AG09319 (cell line): ENCODE measurements around the gene ABCD1.
"Not testable (repeated sequence)": the region's sequence is repeated elsewhere in the genome, so short reads cannot be mapped to it uniquely, and the experiment has no call there.

Experiments
- DNase-seq: peaks from one replicate; pipeline ENCODE4 v3.0.0-alpha.2; 2010; ENCODE audit warnings: low read depth; ENCODE audit errors: extremely low read depth
- CTCF ChIP-seq: IDR thresholded peaks from 2 replicates; pipeline ENCODE4 v1.5.1; 2011; ENCODE audit warnings: low read depth, mild to moderate bottlenecking, inconsistent platforms, low read length, moderate library complexity

ABCD1 gene

DNA sequence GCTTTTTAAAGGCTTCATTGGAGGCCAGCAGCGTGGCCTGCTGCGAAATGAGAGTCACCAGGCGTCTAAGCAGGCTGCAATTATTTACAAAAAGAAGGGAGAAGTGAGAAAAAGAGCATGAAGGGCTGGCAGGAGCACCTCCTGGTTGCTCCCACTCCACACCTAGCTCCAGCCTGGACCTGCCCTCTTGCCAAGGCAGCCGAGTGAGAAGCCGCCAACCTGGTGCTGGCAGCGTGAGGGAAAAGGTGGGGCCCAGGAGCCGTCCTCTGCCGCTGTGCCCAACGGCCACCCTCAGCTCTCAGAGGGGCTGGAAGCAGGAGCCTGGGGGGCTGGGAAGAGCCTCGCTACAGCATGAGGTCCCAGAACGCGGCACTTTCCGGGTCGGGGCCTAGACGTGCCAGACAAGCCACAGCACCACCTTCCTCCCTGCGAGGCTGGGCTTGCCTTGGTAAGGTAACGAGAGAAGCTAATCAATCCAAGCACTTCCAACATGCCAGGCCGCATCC lies 20.6 kb upstream of the ABCD1 start:
- no peak for DNase-seq
- no peak for TF ChIP-seq CTCF

- DNase-seq: not testable (repeated sequence)
These were observed 19.8 kb upstream of the ABCD1 start for GRCh38 chrX:153704631-153705402.

- not testable (repeated sequence) for DNase-seq
These were observed 19.1 kb upstream of the ABCD1 start for GRCh38 chrX:153705403-153706060.

GRCh38 chrX:153706799-153707198 lies 17.9 kb upstream of the ABCD1 start:
- DNase-seq: no peak
- TF ChIP-seq CTCF: no peak

DNA sequence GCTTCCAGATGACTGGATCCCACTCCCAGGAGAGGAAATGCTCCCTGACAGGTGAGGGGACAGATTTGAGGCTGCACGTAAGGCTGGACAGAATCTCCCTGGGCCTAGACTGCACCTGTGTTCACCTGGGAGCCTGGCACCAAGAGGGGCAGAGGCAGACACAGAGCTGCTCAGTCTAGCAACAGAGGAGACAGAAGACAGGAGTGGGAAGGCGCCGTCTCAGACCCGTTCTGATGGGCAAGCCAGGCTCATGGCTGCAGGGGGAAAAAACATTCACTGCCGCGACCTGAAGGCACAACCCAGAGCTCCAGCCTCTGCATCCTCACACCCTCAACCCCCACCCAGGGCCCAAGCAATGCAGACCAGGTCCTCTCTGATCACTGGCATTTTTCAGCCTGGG lies 17.2 kb upstream of the ABCD1 start:
- TF ChIP-seq CTCF: no peak
- no peak for DNase-seq

- peak; percentile 70 for TF ChIP-seq CTCF
- no peak for DNase-seq
These were observed 16.2 kb upstream of the ABCD1 start for GRCh38 chrX:153708415-153708814.

GRCh38 chrX:153709726-153710674 lies 14.7 kb upstream of the ABCD1 start:
- no peak for TF ChIP-seq CTCF
- no peak for DNase-seq

- TF ChIP-seq CTCF: no peak
- no peak for DNase-seq
These were observed 10.4 kb upstream of the ABCD1 start for GRCh38 chrX:153714256-153714655.
